ENCODE measurements around the gene RASA3. TPM values are rescaled to one million over a fixed set of nuclear protein-coding genes. Genes with fewer than 3 reads are reported as not detected.

The RASA3 gene
- total and polyA plus RNA-seq, 12 donors: 6.8 to 16.9 (median 10.3) TPM

DNA sequence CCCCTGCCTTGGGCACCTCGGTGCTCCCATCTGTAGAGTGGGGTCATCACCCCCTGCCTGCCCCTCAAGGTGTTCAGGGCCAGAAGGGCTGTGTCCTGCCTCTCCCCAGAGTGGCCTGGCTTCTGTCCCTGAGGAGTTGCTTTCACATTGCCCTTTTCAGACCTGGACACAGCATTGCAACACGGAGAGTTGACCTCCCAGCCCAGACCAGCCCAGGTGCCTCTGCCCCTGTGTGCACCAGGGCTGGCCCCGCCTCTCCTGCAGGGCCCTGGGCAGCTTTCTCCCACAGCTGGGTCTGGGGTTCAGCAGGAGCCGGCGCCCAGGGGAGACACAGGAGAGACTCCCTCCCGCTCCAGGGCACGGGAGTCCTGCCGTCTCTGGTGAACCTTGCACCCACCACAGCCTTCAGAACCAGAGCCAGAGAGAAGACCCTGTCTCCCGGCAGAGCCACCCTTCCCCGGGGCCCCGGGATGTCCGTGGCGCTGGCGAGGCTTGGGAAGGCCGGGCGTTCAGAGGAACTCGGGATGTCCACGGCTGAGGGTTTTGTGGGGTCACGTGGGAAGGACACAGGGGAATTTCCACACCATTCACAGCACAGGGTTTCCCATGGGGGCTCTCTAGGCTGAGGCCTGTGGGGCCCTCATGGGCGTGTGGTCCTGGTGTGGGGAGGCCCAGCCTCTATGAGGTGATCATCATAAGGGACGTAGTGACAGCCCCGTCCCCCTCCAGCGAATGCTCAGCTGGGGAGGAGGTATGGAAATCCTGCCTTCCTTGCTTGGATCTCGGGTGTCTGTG lies 181.8 kb downstream of the RASA3 start:
- ATAC-seq (peak in 7 of 8 donors; percentile 5 to 47 (median 14)), DNase-seq (no peak)
- 60 to 64% methylated on average over 24 of the region's 24 CpGs for WGBS, 2 donors
- peak overlapping the region in 2 of 10 donors; percentile 17 to 18 for H3K4me3 ChIP-seq
- no peaks in the 10 kb centered on the region for H3K9me3 ChIP-seq
- H3K4me1 ChIP-seq: peaks cover 0 to 20% (median 11%) of the 10 kb centered on the region in 9 donors
- H3K36me3 ChIP-seq: peaks cover 0 to 6% (median 0%) of the 10 kb centered on the region in 9 donors
- TF ChIP-seq, protein P1, sequence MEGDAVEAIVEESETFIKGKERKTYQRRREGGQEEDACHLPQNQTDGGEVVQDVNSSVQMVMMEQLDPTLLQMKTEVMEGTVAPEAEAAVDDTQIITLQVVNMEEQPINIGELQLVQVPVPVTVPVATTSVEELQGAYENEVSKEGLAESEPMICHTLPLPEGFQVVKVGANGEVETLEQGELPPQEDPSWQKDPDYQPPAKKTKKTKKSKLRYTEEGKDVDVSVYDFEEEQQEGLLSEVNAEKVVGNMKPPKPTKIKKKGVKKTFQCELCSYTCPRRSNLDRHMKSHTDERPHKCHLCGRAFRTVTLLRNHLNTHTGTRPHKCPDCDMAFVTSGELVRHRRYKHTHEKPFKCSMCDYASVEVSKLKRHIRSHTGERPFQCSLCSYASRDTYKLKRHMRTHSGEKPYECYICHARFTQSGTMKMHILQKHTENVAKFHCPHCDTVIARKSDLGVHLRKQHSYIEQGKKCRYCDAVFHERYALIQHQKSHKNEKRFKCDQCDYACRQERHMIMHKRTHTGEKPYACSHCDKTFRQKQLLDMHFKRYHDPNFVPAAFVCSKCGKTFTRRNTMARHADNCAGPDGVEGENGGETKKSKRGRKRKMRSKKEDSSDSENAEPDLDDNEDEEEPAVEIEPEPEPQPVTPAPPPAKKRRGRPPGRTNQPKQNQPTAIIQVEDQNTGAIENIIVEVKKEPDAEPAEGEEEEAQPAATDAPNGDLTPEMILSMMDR (IDR thresholded peaks at IDR 0.05): no peak
- intact Hi-C loops (cut with DNase I): loop anchor here in 9 of 10 donors (1.0 to 5.0 kb wide), 3 partner anchors 276 to 277 kb away; no protein-coding TSS in a partner anchor
- no peaks in the 10 kb centered on the region for H3K27me3 ChIP-seq
- H3K27ac ChIP-seq: no peak overlapping the region

DNA sequence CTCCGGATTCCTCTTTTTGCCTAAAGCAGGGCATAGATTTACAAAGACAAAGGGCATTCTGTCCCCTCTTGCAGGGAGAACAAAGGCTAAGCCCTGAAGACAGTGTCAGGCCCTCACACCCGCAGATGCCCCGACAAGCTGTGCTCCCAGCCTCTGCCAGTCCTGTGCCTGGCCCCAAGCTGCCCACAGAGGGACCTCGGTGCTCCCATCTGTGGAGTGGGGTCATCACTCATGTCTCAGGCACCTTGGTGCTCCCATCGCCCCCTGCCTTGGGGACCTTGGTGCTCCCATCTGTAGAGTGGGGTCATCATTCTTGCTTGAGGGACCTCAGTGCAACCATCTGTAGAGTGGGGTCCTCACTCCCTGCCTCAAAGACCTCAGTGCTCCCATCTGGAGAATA lies 182.9 kb downstream of the RASA3 start:
- TF ChIP-seq, protein P1 (IDR thresholded peaks at IDR 0.05): no peak
- no peak for DNase-seq
- Histone ChIP-seq H3K27me3 (no peaks in the 10 kb centered on the region), H3K36me3 (peaks cover 0 to 5% (median 0%) of the 10 kb centered on the region in 9 donors), H3K4me3 (no peak overlapping the region), H3K27ac (no peak overlapping the region), H3K4me1 (peaks cover 0 to 20% (median 11%) of the 10 kb centered on the region in 9 donors), H3K9me3 (no peaks in the 10 kb centered on the region)
- intact Hi-C loops (cut with DNase I): loop anchor here in 8 of 10 donors (2.0 to 5.0 kb wide), 3 partner anchors 87 to 133 kb away; partner anchors contain the start of gene GAS6 (in 1 of the 8)
- WGBS, 2 donors: 92 to 94% methylated on average over 5 of the region's 5 CpGs
- ATAC-seq: no peak

DNA sequence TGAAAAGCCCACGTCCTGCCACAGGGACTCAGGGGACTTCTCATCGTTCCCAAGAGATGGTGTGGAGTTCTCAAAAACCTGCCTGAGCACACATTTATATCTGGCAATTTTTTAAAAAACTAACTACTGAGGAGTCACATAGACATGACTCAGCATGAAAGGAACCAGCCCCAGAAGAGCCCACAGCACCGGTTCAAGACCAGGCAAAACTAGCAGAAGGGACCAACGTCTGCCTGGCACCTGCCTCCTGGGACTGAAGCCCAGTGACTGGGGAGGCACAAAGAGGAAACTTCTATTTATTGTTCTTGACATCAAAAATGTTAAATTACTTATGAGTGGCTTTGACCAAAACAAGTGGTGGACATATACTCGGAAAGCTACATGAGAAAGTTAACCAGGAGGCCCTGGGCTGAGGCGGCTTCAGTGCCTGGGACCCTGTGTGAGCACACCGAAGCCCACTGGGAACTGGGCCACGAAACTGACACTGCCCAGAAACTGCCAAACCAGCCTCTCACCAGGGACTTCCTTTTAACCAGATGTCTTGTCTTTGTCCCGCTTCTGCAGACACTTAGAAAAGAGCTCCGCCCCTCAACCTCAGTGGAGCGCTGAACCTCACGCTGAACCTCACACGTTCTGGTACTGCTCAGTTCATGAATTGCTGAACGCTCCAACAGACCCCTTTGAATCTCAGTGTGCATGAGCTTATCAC lies 184.2 kb downstream of the RASA3 start:
- ATAC-seq: no peak
- TF ChIP-seq, protein P1 (IDR thresholded peaks at IDR 0.05): no peak
- H3K27me3 ChIP-seq: no peaks in the 10 kb centered on the region
- H3K9me3 ChIP-seq: no peaks in the 10 kb centered on the region
- intact Hi-C loops (cut with DNase I): loop anchor here in 8 of 10 donors (2.0 to 5.0 kb wide), 3 partner anchors 86 to 131 kb away; partner anchors contain the start of gene GAS6 (in 1 of the 8)
- 80 to 88% methylated on average over 14 of the region's 14 CpGs for WGBS, 2 donors
- no peak overlapping the region for H3K4me3 ChIP-seq
- H3K36me3 ChIP-seq: no peaks in the 10 kb centered on the region
- H3K27ac ChIP-seq: no peak overlapping the region
- DNase-seq: no peak
- H3K4me1 ChIP-seq: peaks cover 0 to 20% (median 11%) of the 10 kb centered on the region in 9 donors

Data from heart right ventricle (tissue), 16 donors.